ENCODE data around the gene ALKBH7. TPM values are rescaled to one million over a fixed set of nuclear protein-coding genes. Genes with fewer than 3 reads are reported as not detected.
"Not testable (repeated sequence)": the region's sequence is repeated elsewhere in the genome, so short reads cannot be mapped to it uniquely, and the experiment has no call there.

The ALKBH7 gene
- total and polyA plus RNA-seq, 7 experiments from 2014 or later, result 33.6 to 142 (median 73.4) TPM

- DNase-seq; H3K36me3 Mint-ChIP-seq; H3K4me3 Mint-ChIP-seq; CTCF ChIA-PET; H3K9me3 ChIP-seq (ENCODE audit: control insufficient read depth in 2 of 3, low read length in 3 of 3); H3K9me3 Mint-ChIP-seq; H3K27me3 Mint-ChIP-seq; POLR2A ChIA-PET; H3K27me3 ChIP-seq (ENCODE audit: control insufficient read depth in 2 of 2, insufficient read depth in 2 of 2, low read length in 2 of 2); H3K36me3 ChIP-seq (ENCODE audit: control insufficient read depth in 2 of 3, insufficient read depth in 3 of 3, low read length in 3 of 3); intact Hi-C loops (cut with micrococcal nuclease); H3K4me3 ChIP-seq (ENCODE audit: low read length); H3K27ac ChIP-seq (ENCODE audit: low read depth, low read length); ATAC-seq; H3K4me1 ChIP-seq (ENCODE audit: control insufficient read depth in 2 of 2, insufficient read depth in 2 of 2, low read length in 2 of 2); H3K4me1 Mint-ChIP-seq: not testable (repeated sequence)
- H3K27ac Mint-ChIP-seq, result peak overlapping the region in 1 of 9 donors; percentile 28
Observed at GRCh38 chr19:6400062-6400944, 27.7 kb downstream of the ALKBH7 start.

GRCh38 chr19:6402058-6402457 lies 29.5 kb downstream of the ALKBH7 start:
- H3K4me3 ChIP-seq (ENCODE audit: low read length), result no peak overlapping the region
- ATAC-seq, result no peak
- Mint-ChIP-seq H3K27ac (peak overlapping the region in 1 of 9 donors; percentile 15), H3K4me3 (no peak overlapping the region), H3K4me1 (no peaks in the 10 kb centered on the region), H3K9me3 (peaks cover 0 to 1% (median 0%) of the 10 kb centered on the region in 11 donors), H3K36me3 (no peaks in the 10 kb centered on the region), H3K27me3 (no peaks in the 10 kb centered on the region)
- H3K9me3 ChIP-seq (ENCODE audit: control insufficient read depth in 2 of 3, low read length in 3 of 3), result no peaks in the 10 kb centered on the region
- DNase-seq, result no peak
- ChIA-PET POLR2A (no interaction called here), CTCF (no interaction called here)
- H3K27me3 ChIP-seq (ENCODE audit: control insufficient read depth in 2 of 2, insufficient read depth in 2 of 2, low read length in 2 of 2), result no peaks in the 10 kb centered on the region
- H3K36me3 ChIP-seq (ENCODE audit: control insufficient read depth in 2 of 3, insufficient read depth in 3 of 3, low read length in 3 of 3), result no peaks in the 10 kb centered on the region
- intact Hi-C loops (cut with micrococcal nuclease), result no loop called here
- H3K27ac ChIP-seq (ENCODE audit: low read depth, low read length), result no peak overlapping the region
- H3K4me1 ChIP-seq (ENCODE audit: control insufficient read depth in 2 of 2, insufficient read depth in 2 of 2, low read length in 2 of 2), result no peaks in the 10 kb centered on the region

GRCh38 chr19:6402837-6403608 lies 30.4 kb downstream of the ALKBH7 start:
- intact Hi-C loops (cut with micrococcal nuclease), result no loop called here
- no peaks in the 10 kb centered on the region for H3K27me3 Mint-ChIP-seq
- no peaks in the 10 kb centered on the region for H3K27me3 ChIP-seq (ENCODE audit: control insufficient read depth in 2 of 2, insufficient read depth in 2 of 2, low read length in 2 of 2)

GRCh38 chr19:6406401-6406800 lies 33.8 kb downstream of the ALKBH7 start:
- Mint-ChIP-seq H3K4me3 (no peak overlapping the region), H3K27me3 (no peaks in the 10 kb centered on the region), H3K36me3 (no peaks in the 10 kb centered on the region), H3K9me3 (peaks cover 0 to 1% (median 0%) of the 10 kb centered on the region in 11 donors), H3K4me1 (no peaks in the 10 kb centered on the region), H3K27ac (no peak overlapping the region)
- no peak overlapping the region for H3K27ac ChIP-seq (ENCODE audit: low read depth, low read length)
- no peaks in the 10 kb centered on the region for H3K4me1 ChIP-seq (ENCODE audit: control insufficient read depth in 2 of 2, insufficient read depth in 2 of 2, low read length in 2 of 2)
- CTCF ChIA-PET, result no interaction called here
- intact Hi-C loops (cut with micrococcal nuclease), result no loop called here
- no peaks in the 10 kb centered on the region for H3K36me3 ChIP-seq (ENCODE audit: control insufficient read depth in 2 of 3, insufficient read depth in 3 of 3, low read length in 3 of 3)
- no peaks in the 10 kb centered on the region for H3K27me3 ChIP-seq (ENCODE audit: control insufficient read depth in 2 of 2, insufficient read depth in 2 of 2, low read length in 2 of 2)
- no peaks in the 10 kb centered on the region for H3K9me3 ChIP-seq (ENCODE audit: control insufficient read depth in 2 of 3, low read length in 3 of 3)
- no peak for DNase-seq
- H3K4me3 ChIP-seq (ENCODE audit: low read length), result no peak overlapping the region
- no peak for ATAC-seq
- POLR2A ChIA-PET, result interaction anchor here (0.6 kb wide), 1 partner anchor 76 kb away, joined by 3 read pairs; no protein-coding TSS in a partner anchor

More at GRCh38 chr19:6402837-6403608, 30.4 kb downstream of the ALKBH7 start:
- Histone ChIP-seq H3K4me1 (ENCODE audit: control insufficient read depth in 2 of 2, insufficient read depth in 2 of 2, low read length in 2 of 2) (no peaks in the 10 kb centered on the region), H3K4me3 (ENCODE audit: low read length) (no peak overlapping the region), H3K27ac (ENCODE audit: low read depth, low read length) (no peak overlapping the region), H3K36me3 (ENCODE audit: control insufficient read depth in 2 of 3, insufficient read depth in 3 of 3, low read length in 3 of 3) (no peaks in the 10 kb centered on the region), H3K9me3 (ENCODE audit: control insufficient read depth in 2 of 3, low read length in 3 of 3) (no peaks in the 10 kb centered on the region)
- ChIA-PET CTCF (no interaction called here), POLR2A (no interaction called here)
- H3K9me3 Mint-ChIP-seq, result peaks cover 0 to 1% (median 0%) of the 10 kb centered on the region in 11 donors
- DNase-seq (no peak), ATAC-seq (no peak)
- no peak overlapping the region for H3K4me3 Mint-ChIP-seq
- H3K27ac Mint-ChIP-seq, result no peak overlapping the region
- H3K4me1 Mint-ChIP-seq, result no peaks in the 10 kb centered on the region
- no peaks in the 10 kb centered on the region for H3K36me3 Mint-ChIP-seq

DNA sequence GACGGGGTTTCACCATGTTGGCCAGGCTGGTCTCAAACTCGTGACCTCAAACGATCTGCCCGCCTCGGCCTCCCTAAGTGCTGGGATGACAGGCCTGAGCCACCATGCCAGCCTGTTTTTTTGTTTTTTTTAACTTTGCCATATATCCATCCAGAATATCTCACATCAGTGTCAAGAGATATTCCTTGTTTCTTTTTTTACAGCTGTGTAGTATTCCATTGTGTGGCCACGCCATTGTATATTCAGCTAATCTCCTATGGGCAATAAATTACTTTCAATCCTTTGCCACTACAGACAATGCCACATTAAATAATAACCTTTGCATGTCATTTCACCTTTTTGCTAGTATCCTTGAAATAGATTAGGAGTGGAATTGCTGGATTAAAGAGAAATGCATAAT lies 36.8 kb downstream of the ALKBH7 start:
- Mint-ChIP-seq H3K36me3 (peaks cover 0 to 5% (median 4%) of the 10 kb centered on the region in 5 donors), H3K4me3 (no peak overlapping the region), H3K27ac (peak overlapping the region in 1 of 9 donors; percentile 8), H3K4me1 (no peaks in the 10 kb centered on the region), H3K27me3 (no peaks in the 10 kb centered on the region), H3K9me3 (no peaks in the 10 kb centered on the region)
- H3K27me3 ChIP-seq (ENCODE audit: control insufficient read depth in 2 of 2, insufficient read depth in 2 of 2, low read length in 2 of 2), result no peaks in the 10 kb centered on the region
- intact Hi-C loops (cut with micrococcal nuclease), result no loop called here
- no peak for DNase-seq
- CTCF ChIA-PET, result no interaction called here
- peaks cover 0 to 4% (median 0%) of the 10 kb centered on the region in 3 experiments for H3K36me3 ChIP-seq (ENCODE audit: control insufficient read depth in 2 of 3, insufficient read depth in 3 of 3, low read length in 3 of 3)
- POLR2A ChIA-PET, result no interaction called here
- H3K4me1 ChIP-seq (ENCODE audit: control insufficient read depth in 2 of 2, insufficient read depth in 2 of 2, low read length in 2 of 2), result no peaks in the 10 kb centered on the region
- ATAC-seq, result no peak
- no peak overlapping the region for H3K4me3 ChIP-seq (ENCODE audit: low read length)
- H3K27ac ChIP-seq (ENCODE audit: low read depth, low read length), result no peak overlapping the region
- no peaks in the 10 kb centered on the region for H3K9me3 ChIP-seq (ENCODE audit: control insufficient read depth in 2 of 3, low read length in 3 of 3)

- ATAC-seq (no peak), DNase-seq (no peak)
- H3K27ac ChIP-seq (ENCODE audit: low read depth, low read length), result no peak overlapping the region
- H3K27me3 Mint-ChIP-seq, result no peaks in the 10 kb centered on the region
- no peak overlapping the region for H3K27ac Mint-ChIP-seq
- H3K4me1 ChIP-seq (ENCODE audit: control insufficient read depth in 2 of 2, insufficient read depth in 2 of 2, low read length in 2 of 2), result no peaks in the 10 kb centered on the region
- ChIA-PET CTCF (interaction anchor here (0.8 kb wide), 1 partner anchor 9 kb away, joined by 3 read pairs; no protein-coding TSS in a partner anchor), POLR2A (interaction anchor here (0.6 kb wide), 1 partner anchor 117 kb away, joined by 9 read pairs; no protein-coding TSS in a partner anchor)
- intact Hi-C loops (cut with micrococcal nuclease), result no loop called here
- H3K4me3 ChIP-seq (ENCODE audit: low read length), result no peak overlapping the region
- peaks cover 0 to 9% (median 4%) of the 10 kb centered on the region in 5 donors for H3K36me3 Mint-ChIP-seq
- peaks cover 0 to 31% (median 9%) of the 10 kb centered on the region in 3 experiments for H3K36me3 ChIP-seq (ENCODE audit: control insufficient read depth in 2 of 3, insufficient read depth in 3 of 3, low read length in 3 of 3)
- H3K9me3 Mint-ChIP-seq, result no peaks in the 10 kb centered on the region
- no peaks in the 10 kb centered on the region for H3K27me3 ChIP-seq (ENCODE audit: control insufficient read depth in 2 of 2, insufficient read depth in 2 of 2, low read length in 2 of 2)
- no peaks in the 10 kb centered on the region for H3K4me1 Mint-ChIP-seq
- no peak overlapping the region for H3K4me3 Mint-ChIP-seq
- H3K9me3 ChIP-seq (ENCODE audit: control insufficient read depth in 2 of 3, low read length in 3 of 3), result no peaks in the 10 kb centered on the region
Observed at GRCh38 chr19:6412061-6412446, 39.5 kb downstream of the ALKBH7 start.
